WTC11 (cell line): ENCODE results near the gene LPP. TPM values are rescaled to one million over a fixed set of nuclear protein-coding genes. Genes with fewer than 3 reads are reported as not detected.

Experiments used
- ATAC-seq: fragments of 200-7000 bp; cut with Tn5 transposase; 2 replicates; pipeline ENCODE4 v1.10.0; 2021; ENCODE audit warnings: mild to moderate bottlenecking, moderate library complexity
- CTCF ChIA-PET: fragments of 300-600 bp; sonication (Branson Sonifier 250); formaldehyde crosslinking; loops from one replicate; lab custom pipeline; 2021; ENCODE audit warnings: antibody characterized with exemption; lab: Charles Lee
- POLR2A ChIA-PET: fragments of 350-600 bp; sonication (Branson Sonifier 250); formaldehyde crosslinking; loops from one replicate; lab custom pipeline; 2021; ENCODE audit warnings: antibody characterized with exemption; lab: Charles Lee
- DNase-seq: peaks from one replicate; pipeline ENCODE4 v3.0.0; 2021; ENCODE audit warnings: low spot score
- H3K27ac Mint-ChIP-seq: 2 replicates; pipeline ENCODE4 v1.8.0; 2021; ENCODE audit warnings: mixed read lengths
- H3K27me3 Mint-ChIP-seq: 2 replicates; pipeline ENCODE4 v1.8.0; 2021; ENCODE audit warnings: low read depth, mild to moderate bottlenecking, moderate library complexity, mixed read lengths
- H3K36me3 Mint-ChIP-seq: 2 replicates; pipeline ENCODE4 v1.8.0; 2021; ENCODE audit warnings: mixed read lengths
- H3K4me1 Mint-ChIP-seq: 2 replicates; pipeline ENCODE4 v1.8.0; 2022; ENCODE audit warnings: mixed read lengths
- H3K4me3 Mint-ChIP-seq: 2 replicates; pipeline ENCODE4 v1.8.0; 2021; ENCODE audit warnings: mild to moderate bottlenecking, moderate library complexity, mixed read lengths
- H3K9me3 Mint-ChIP-seq: 2 replicates; pipeline ENCODE4 v1.8.0; 2021; ENCODE audit warnings: mixed read lengths
- CREB1 ChIP-seq: sonication (generic); formaldehyde crosslinking; IDR thresholded peaks from 2 replicates; pipeline ENCODE4 v1.8.0; 2023; ENCODE audit warnings: mild to moderate bottlenecking, missing genetic modification reagents
- CTCF ChIP-seq: fragments of 200-600 bp; IDR thresholded peaks from 2 replicates; pipeline ENCODE4 v1.8.0; 2022; ENCODE audit warnings: antibody characterized with exemption
- E2F1 ChIP-seq: sonication (generic); formaldehyde crosslinking; IDR thresholded peaks from 2 replicates; pipeline ENCODE4 v1.8.0; 2022; ENCODE audit warnings: mild to moderate bottlenecking, missing genetic modification reagents
- E2F4 ChIP-seq: sonication (generic); formaldehyde crosslinking; IDR thresholded peaks from 2 replicates; pipeline ENCODE4 v1.8.1; 2022; ENCODE audit warnings: low read depth, mild to moderate bottlenecking, moderate library complexity, missing genetic modification reagents, borderline replicate concordance
- ESRRA ChIP-seq: sonication (generic); formaldehyde crosslinking; IDR thresholded peaks from 2 replicates; pipeline ENCODE4 v1.8.1; 2022; ENCODE audit warnings: mild to moderate bottlenecking, missing genetic modification reagents, borderline replicate concordance
- ETV6 ChIP-seq: sonication (generic); formaldehyde crosslinking; IDR thresholded peaks from 2 replicates; pipeline ENCODE4 v1.8.1; 2022; ENCODE audit warnings: mild to moderate bottlenecking, missing genetic modification reagents
- FOXJ3 ChIP-seq: sonication (generic); formaldehyde crosslinking; IDR thresholded peaks from 2 replicates; pipeline ENCODE4 v1.9.0; 2021; ENCODE audit warnings: missing genetic modification reagents, mild to moderate bottlenecking, borderline replicate concordance
- FOXP1 ChIP-seq: sonication (generic); formaldehyde crosslinking; IDR thresholded peaks from 2 replicates; pipeline ENCODE4 v1.8.0; 2022; ENCODE audit warnings: missing genetic modification reagents, mild to moderate bottlenecking, moderate library complexity, borderline replicate concordance
- JUN ChIP-seq: sonication (generic); formaldehyde crosslinking; IDR thresholded peaks from 2 replicates; pipeline ENCODE4 v1.8.0; 2023; ENCODE audit warnings: mild to moderate bottlenecking, missing genetic modification reagents
- KAT7 ChIP-seq: sonication (generic); formaldehyde crosslinking; IDR thresholded peaks from 2 replicates; pipeline ENCODE4 v1.8.1; 2023; ENCODE audit warnings: missing genetic modification reagents, mild to moderate bottlenecking, borderline replicate concordance
- MXD4 ChIP-seq: fragments of 250-450 bp; sonication (Bioruptor Pico); IDR thresholded peaks from 2 replicates; pipeline ENCODE4 v1.8.0; 2021; ENCODE audit warnings: mild to moderate bottlenecking, moderate library complexity, borderline replicate concordance
- NR2C2 ChIP-seq: sonication (generic); formaldehyde crosslinking; IDR thresholded peaks from 2 replicates; pipeline ENCODE4 v1.8.0; 2022; ENCODE audit warnings: mild to moderate bottlenecking, missing genetic modification reagents
- NR3C1 ChIP-seq: sonication (generic); formaldehyde crosslinking; conservative IDR thresholded peaks from 2 replicates; pipeline ENCODE4 v1.8.1; 2023; ENCODE audit warnings: low read depth, mild to moderate bottlenecking, missing genetic modification reagents
- PRRX2 ChIP-seq: fragments of 250-450 bp; sonication (Bioruptor Pico); IDR thresholded peaks from 2 replicates; pipeline ENCODE4 v1.8.0; 2021; ENCODE audit warnings: mild to moderate bottlenecking
- TCF7 ChIP-seq: sonication (generic); formaldehyde crosslinking; IDR thresholded peaks from 2 replicates; pipeline ENCODE4 v1.8.0; 2022; ENCODE audit warnings: mild to moderate bottlenecking, low read depth, missing genetic modification reagents, moderate library complexity
- TP53 ChIP-seq: sonication (generic); formaldehyde crosslinking; IDR thresholded peaks from 2 replicates; pipeline ENCODE4 v1.8.1; 2023; ENCODE audit warnings: mild to moderate bottlenecking, missing genetic modification reagents
- ZBTB21 ChIP-seq: sonication (generic); formaldehyde crosslinking; IDR thresholded peaks from 2 replicates; pipeline ENCODE4 v1.8.1; 2023; ENCODE audit warnings: mild to moderate bottlenecking, missing genetic modification reagents, borderline replicate concordance
- total RNA-seq: library from RNA; stranded (reverse); gene quantifications from 3 replicates; pipeline ENCODE4 v1.2.3, GENCODE V29; 2021
- TF ChIP-seq, protein P1 (sequence below): fragments of 250-450 bp; sonication (Bioruptor Pico); conservative IDR thresholded peaks from 2 replicates; pipeline ENCODE4 v1.9.0; 2021; ENCODE audit warnings: mild to moderate bottlenecking
- TF ChIP-seq, protein P2 (sequence below): sonication (generic); formaldehyde crosslinking; IDR thresholded peaks from 2 replicates; pipeline ENCODE4 v1.8.0; 2022; ENCODE audit warnings: mild to moderate bottlenecking, missing genetic modification reagents
- TF ChIP-seq, protein P3 (sequence below): sonication (generic); formaldehyde crosslinking; IDR thresholded peaks from 2 replicates; pipeline ENCODE4 v1.8.0; 2023; ENCODE audit warnings: mild to moderate bottlenecking, missing genetic modification reagents

Gene LPP
- total RNA-seq, 1 experiment from 2014 or later = 49.6 TPM

- Mint-ChIP-seq H3K4me3 (no peak overlapping the region), H3K9me3 (no peaks in the 10 kb centered on the region), H3K27me3 (no peaks in the 10 kb centered on the region), H3K4me1 (0 out of 2 replicates have a peak, but pooled peaks cover 5% of the 10 kb centered on the region), H3K36me3 (no peaks in the 10 kb centered on the region), H3K27ac (no peak overlapping the region)
- CTCF ChIA-PET = no interaction called here
- TF ChIP-seq, protein P1, sequence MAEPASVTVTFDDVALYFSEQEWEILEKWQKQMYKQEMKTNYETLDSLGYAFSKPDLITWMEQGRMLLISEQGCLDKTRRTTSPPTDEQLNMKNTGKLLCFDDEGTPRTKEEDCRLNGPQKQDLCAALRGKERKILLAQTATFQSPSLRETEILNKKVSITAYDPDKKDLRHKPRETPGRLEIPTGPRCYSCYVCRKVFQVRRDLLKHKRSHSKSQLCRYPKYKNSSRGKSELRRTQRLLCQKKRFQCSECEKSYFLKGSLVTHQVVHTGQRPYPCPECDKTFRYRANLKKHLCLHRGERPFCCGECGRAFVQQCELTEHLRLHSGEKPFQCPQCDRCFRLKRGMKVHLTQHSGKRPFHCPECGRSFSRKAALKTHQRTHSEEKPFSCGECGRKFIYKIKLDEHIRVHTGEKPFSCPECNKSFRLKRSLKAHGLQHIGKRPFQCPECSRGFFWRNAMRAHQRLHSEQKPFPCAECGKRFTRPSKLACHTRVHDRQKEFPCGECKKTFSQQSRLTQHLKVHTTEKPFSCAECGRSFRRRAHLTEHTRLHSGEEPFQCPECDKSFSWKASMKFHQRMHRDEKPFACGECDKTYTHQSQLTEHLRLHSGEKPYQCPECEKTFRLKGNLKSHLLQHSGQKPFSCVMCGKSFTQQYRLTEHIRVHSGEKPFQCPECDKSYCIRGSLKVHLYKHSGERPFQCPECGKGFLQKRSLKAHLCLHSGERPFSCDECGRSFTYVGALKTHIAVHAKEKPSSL = no peak
- TF ChIP-seq, protein P2, sequence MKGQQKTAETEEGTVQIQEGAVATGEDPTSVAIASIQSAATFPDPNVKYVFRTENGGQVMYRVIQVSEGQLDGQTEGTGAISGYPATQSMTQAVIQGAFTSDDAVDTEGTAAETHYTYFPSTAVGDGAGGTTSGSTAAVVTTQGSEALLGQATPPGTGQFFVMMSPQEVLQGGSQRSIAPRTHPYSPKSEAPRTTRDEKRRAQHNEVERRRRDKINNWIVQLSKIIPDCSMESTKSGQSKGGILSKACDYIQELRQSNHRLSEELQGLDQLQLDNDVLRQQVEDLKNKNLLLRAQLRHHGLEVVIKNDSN (CRISPR knock-in tag) = no peak
- TF ChIP-seq CREB1 (CRISPR knock-in tag) (no peak), FOXJ3 (CRISPR knock-in tag) (no peak), MXD4 (CRISPR knock-in tag) (no peak), TCF7 (no peak), NR2C2 (CRISPR knock-in tag) (no peak), PRRX2 (CRISPR knock-in tag) (no peak), ZBTB21 (CRISPR knock-in tag) (no peak), KAT7 (no peak), E2F1 (CRISPR knock-in tag) (no peak), ETV6 (CRISPR knock-in tag) (no peak), NR3C1 (CRISPR knock-in tag) (no peak)
- TF ChIP-seq, protein P3, sequence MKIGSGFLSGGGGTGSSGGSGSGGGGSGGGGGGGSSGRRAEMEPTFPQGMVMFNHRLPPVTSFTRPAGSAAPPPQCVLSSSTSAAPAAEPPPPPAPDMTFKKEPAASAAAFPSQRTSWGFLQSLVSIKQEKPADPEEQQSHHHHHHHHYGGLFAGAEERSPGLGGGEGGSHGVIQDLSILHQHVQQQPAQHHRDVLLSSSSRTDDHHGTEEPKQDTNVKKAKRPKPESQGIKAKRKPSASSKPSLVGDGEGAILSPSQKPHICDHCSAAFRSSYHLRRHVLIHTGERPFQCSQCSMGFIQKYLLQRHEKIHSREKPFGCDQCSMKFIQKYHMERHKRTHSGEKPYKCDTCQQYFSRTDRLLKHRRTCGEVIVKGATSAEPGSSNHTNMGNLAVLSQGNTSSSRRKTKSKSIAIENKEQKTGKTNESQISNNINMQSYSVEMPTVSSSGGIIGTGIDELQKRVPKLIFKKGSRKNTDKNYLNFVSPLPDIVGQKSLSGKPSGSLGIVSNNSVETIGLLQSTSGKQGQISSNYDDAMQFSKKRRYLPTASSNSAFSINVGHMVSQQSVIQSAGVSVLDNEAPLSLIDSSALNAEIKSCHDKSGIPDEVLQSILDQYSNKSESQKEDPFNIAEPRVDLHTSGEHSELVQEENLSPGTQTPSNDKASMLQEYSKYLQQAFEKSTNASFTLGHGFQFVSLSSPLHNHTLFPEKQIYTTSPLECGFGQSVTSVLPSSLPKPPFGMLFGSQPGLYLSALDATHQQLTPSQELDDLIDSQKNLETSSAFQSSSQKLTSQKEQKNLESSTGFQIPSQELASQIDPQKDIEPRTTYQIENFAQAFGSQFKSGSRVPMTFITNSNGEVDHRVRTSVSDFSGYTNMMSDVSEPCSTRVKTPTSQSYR = no peak
- DNase-seq (no peak), ATAC-seq (no peak)
- POLR2A ChIA-PET = no interaction called here
Observed at GRCh38 chr3:188321258-188321657, 167.3 kb downstream of the LPP start.

DNA sequence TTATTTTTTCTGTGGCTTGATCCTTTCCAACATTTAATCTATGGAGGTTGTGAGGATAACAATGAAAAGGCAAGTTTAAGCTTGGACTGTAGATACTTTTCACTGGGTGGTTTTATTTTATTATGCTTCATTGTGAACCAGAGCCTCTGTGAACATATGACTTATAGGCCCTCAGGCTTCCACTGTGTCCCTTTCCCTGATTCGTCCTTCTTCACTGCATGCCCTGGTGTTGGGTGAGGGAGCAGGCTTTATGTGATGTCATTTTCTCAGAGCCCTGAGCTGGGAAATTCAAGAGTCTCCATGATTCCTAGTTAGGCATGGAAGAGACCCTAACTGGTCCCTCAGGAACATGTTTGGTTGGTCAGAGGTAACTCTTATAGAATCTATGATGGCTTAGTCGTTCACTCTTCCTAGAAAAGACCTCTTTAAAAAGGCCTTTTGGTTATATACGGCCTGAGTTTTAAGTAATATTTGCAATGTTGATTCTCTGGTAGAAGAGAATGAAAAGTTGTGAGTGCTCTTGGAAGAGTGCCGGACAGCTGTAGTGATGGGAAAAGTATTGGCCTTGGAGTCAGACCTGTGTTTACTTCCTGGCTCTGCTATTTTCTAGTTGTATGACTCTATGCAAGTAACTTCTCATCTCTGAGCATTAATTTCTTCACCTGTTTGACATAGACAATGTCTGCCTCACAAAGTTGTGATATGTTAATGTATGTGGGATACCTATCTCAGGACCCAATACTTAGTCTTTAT, 168.4 kb downstream of the LPP start:
- no peak overlapping the region for H3K27ac Mint-ChIP-seq
- POLR2A ChIA-PET = no interaction called here
- H3K4me1 Mint-ChIP-seq = no peaks in the 10 kb centered on the region
- H3K4me3 Mint-ChIP-seq = no peak overlapping the region
- H3K36me3 Mint-ChIP-seq = no peaks in the 10 kb centered on the region
- CTCF ChIA-PET = no interaction called here
- no peaks in the 10 kb centered on the region for H3K27me3 Mint-ChIP-seq
- no peak for DNase-seq
- no peak for ATAC-seq
- H3K9me3 Mint-ChIP-seq = no peaks in the 10 kb centered on the region
- TF ChIP-seq E2F4 (CRISPR knock-in tag) = no peak
- TF ChIP-seq TP53 (CRISPR knock-in tag) = no peak
- TF ChIP-seq CTCF = no peak
- no peak for TF ChIP-seq ESRRA (CRISPR knock-in tag)
- TF ChIP-seq FOXP1 = no peak
- TF ChIP-seq, protein P1 = no peak
- TF ChIP-seq JUN (CRISPR knock-in tag) = no peak
